ENCODE measurements around the gene FASN. TPM values are rescaled to one million over a fixed set of nuclear protein-coding genes. Genes with fewer than 3 reads are reported as not detected.

FASN gene
- total and polyA plus RNA-seq, 2 experiments from 2014 or later = 85.9 to 276 TPM

- Histone ChIP-seq H3K9me3 (ENCODE audit: low read depth) (no peaks in the 10 kb centered on the region), H3K4me3 (peak within 1 kb of the TSS; percentile 58), H3K4me1 (ENCODE audit: low read depth) (peaks cover 8% of the 10 kb centered on the region), H3K27ac (peak within 1 kb of the TSS; percentile 82), H3K36me3 (no peaks in the 10 kb centered on the region), H3K27me3 (no peaks in the 10 kb centered on the region)
- DNase-seq (ENCODE audit: low read depth in 1 of 2, low spot score in 1 of 2) = peak; percentile 98 to 99
- peak; percentile 65 for TF ChIP-seq CTCF (IDR thresholded peaks at IDR 0.05; ENCODE audit: low read depth, low read length)
Observed at GRCh38 chr17:82037092-82037888, 60.7 kb downstream of the FASN start, which contains the start of gene DCXR. DCXR (minus strand) TSS chr17:82037697; CDS start chr17:82037682, 15 bp downstream.

GRCh38 chr17:82036634-82037091 lies 61.4 kb downstream of the FASN start:
- TF ChIP-seq CTCF (IDR thresholded peaks at IDR 0.05; ENCODE audit: low read depth, low read length) = no peak
- H3K4me3 ChIP-seq = peak overlapping the region; percentile 58
- peak overlapping the region; percentile 82 for H3K27ac ChIP-seq
- H3K36me3 ChIP-seq = no peaks in the 10 kb centered on the region
- no peak for DNase-seq (ENCODE audit: low read depth in 1 of 2, low spot score in 1 of 2)
- H3K27me3 ChIP-seq = no peaks in the 10 kb centered on the region
- peaks cover 8% of the 10 kb centered on the region for H3K4me1 ChIP-seq (ENCODE audit: low read depth)
- no peaks in the 10 kb centered on the region for H3K9me3 ChIP-seq (ENCODE audit: low read depth)

- Histone ChIP-seq H3K4me3 (peak overlapping the region; percentile 58), H3K27me3 (no peaks in the 10 kb centered on the region), H3K4me1 (ENCODE audit: low read depth) (peaks cover 8% of the 10 kb centered on the region), H3K9me3 (ENCODE audit: low read depth) (no peaks in the 10 kb centered on the region), H3K36me3 (no peaks in the 10 kb centered on the region), H3K27ac (no peak overlapping the region)
- no peak for DNase-seq (ENCODE audit: low read depth in 1 of 2, low spot score in 1 of 2)
- TF ChIP-seq CTCF (IDR thresholded peaks at IDR 0.05; ENCODE audit: low read depth, low read length) = no peak
Observed at GRCh38 chr17:82035956-82036633, 61.9 kb downstream of the FASN start.

GRCh38 chr17:82035488-82035887 lies 62.5 kb downstream of the FASN start:
- DNase-seq (ENCODE audit: low read depth in 1 of 2, low spot score in 1 of 2) = no peak
- Histone ChIP-seq H3K36me3 (no peaks in the 10 kb centered on the region), H3K27me3 (no peaks in the 10 kb centered on the region), H3K4me1 (ENCODE audit: low read depth) (peaks cover 8% of the 10 kb centered on the region), H3K27ac (no peak overlapping the region), H3K9me3 (ENCODE audit: low read depth) (no peaks in the 10 kb centered on the region), H3K4me3 (no peak overlapping the region)
- TF ChIP-seq CTCF (IDR thresholded peaks at IDR 0.05; ENCODE audit: low read depth, low read length) = no peak

GRCh38 chr17:82034371-82035011 lies 63.5 kb downstream of the FASN start:
- Histone ChIP-seq H3K4me1 (ENCODE audit: low read depth) (peaks cover 8% of the 10 kb centered on the region), H3K4me3 (no peak overlapping the region), H3K27me3 (no peaks in the 10 kb centered on the region), H3K27ac (no peak overlapping the region), H3K9me3 (ENCODE audit: low read depth) (no peaks in the 10 kb centered on the region), H3K36me3 (no peaks in the 10 kb centered on the region)
- no peak for DNase-seq (ENCODE audit: low read depth in 1 of 2, low spot score in 1 of 2)
- no peak for TF ChIP-seq CTCF (IDR thresholded peaks at IDR 0.05; ENCODE audit: low read depth, low read length)

Data from cardiac muscle cell (in vitro differentiated cells and primary cell).